ENCODE measurements around the gene BRD3OS.

The BRD3OS gene

GRCh38 chr9:134040781-134041648 lies 15.7 kb downstream of the BRD3OS start (continued):
- TF ChIP-seq CREB5 (CRISPR knock-in tag; IDR thresholded peaks at IDR 0.05; ENCODE audit: low read depth), result no peak
- no peak for TF ChIP-seq TCF4 (CRISPR knock-in tag; IDR thresholded peaks at IDR 0.05; ENCODE audit: borderline replicate concordance)
- TF ChIP-seq ARNTL (CRISPR knock-in tag; IDR thresholded peaks at IDR 0.05; ENCODE audit: borderline replicate concordance, low read depth), result no peak
- no peak for TF ChIP-seq TSHZ2 (CRISPR knock-in tag; IDR thresholded peaks at IDR 0.05)
- no peak for TF ChIP-seq ISL1 (CRISPR knock-in tag; IDR thresholded peaks at IDR 0.05)
- TF ChIP-seq CSDC2 (CRISPR knock-in tag; IDR thresholded peaks at IDR 0.05), result no peak
- no peak for TF ChIP-seq ZFP30 (CRISPR knock-in tag; IDR thresholded peaks at IDR 0.05)
- TF ChIP-seq SNAI2 (CRISPR knock-in tag; IDR thresholded peaks at IDR 0.05), result no peak
- no peak for TF ChIP-seq ZC3H10 (CRISPR knock-in tag; IDR thresholded peaks at IDR 0.05)
- TF ChIP-seq TOX (CRISPR knock-in tag; IDR thresholded peaks at IDR 0.05; ENCODE audit: borderline replicate concordance), result no peak
- no peak for TF ChIP-seq OSR1 (CRISPR knock-in tag; IDR thresholded peaks at IDR 0.05)

- no peak for TF ChIP-seq PPARA (CRISPR knock-in tag; IDR thresholded peaks at IDR 0.05; ENCODE audit: borderline replicate concordance)
- ATAC-seq, result no peak
Measured at GRCh38 chr9:134041649-134041962, 16.3 kb downstream of the BRD3OS start.

- no peak for ATAC-seq
- no peak for TF ChIP-seq ZNF8 (CRISPR knock-in tag; IDR thresholded peaks at IDR 0.05)
- no peak for TF ChIP-seq RARB (CRISPR knock-in tag; IDR thresholded peaks at IDR 0.05)
- no peak for TF ChIP-seq ZC3H10 (CRISPR knock-in tag; IDR thresholded peaks at IDR 0.05)
- TF ChIP-seq TSHZ2 (CRISPR knock-in tag; IDR thresholded peaks at IDR 0.05), result no peak
- TF ChIP-seq ESRRG (CRISPR knock-in tag; IDR thresholded peaks at IDR 0.05), result no peak
- no peak for TF ChIP-seq ZFP30 (CRISPR knock-in tag; IDR thresholded peaks at IDR 0.05)
- TF ChIP-seq TOX (CRISPR knock-in tag; IDR thresholded peaks at IDR 0.05; ENCODE audit: borderline replicate concordance), result no peak
- TF ChIP-seq ARNTL (CRISPR knock-in tag; IDR thresholded peaks at IDR 0.05; ENCODE audit: borderline replicate concordance, low read depth), result no peak
- no peak for TF ChIP-seq CREB5 (CRISPR knock-in tag; IDR thresholded peaks at IDR 0.05; ENCODE audit: low read depth)
- no peak for TF ChIP-seq CSDC2 (CRISPR knock-in tag; IDR thresholded peaks at IDR 0.05)
- TF ChIP-seq ISL1 (CRISPR knock-in tag; IDR thresholded peaks at IDR 0.05), result no peak
- TF ChIP-seq PATZ1 (CRISPR knock-in tag; IDR thresholded peaks at IDR 0.05; ENCODE audit: borderline replicate concordance), result no peak
Measured at GRCh38 chr9:134043531-134043988, 18.3 kb downstream of the BRD3OS start.

All from SK-N-SH treated with all-trans-retinoic acid at 6 μM for 48 hours (cell line).